WTC11 (cell line): ENCODE results near the gene LCN10. TPM values are rescaled to one million over a fixed set of nuclear protein-coding genes. Genes with fewer than 3 reads are reported as not detected.

Experiments used
- ATAC-seq: fragments of 200-7000 bp; cut with Tn5 transposase; 2 replicates; pipeline ENCODE4 v1.10.0; 2021; ENCODE audit warnings: mild to moderate bottlenecking, moderate library complexity
- CTCF ChIA-PET: fragments of 300-600 bp; sonication (Branson Sonifier 250); formaldehyde crosslinking; loops from one replicate; lab custom pipeline; 2021; ENCODE audit warnings: antibody characterized with exemption; lab: Charles Lee
- POLR2A ChIA-PET: fragments of 350-600 bp; sonication (Branson Sonifier 250); formaldehyde crosslinking; loops from one replicate; lab custom pipeline; 2021; ENCODE audit warnings: antibody characterized with exemption; lab: Charles Lee
- DNase-seq: peaks from one replicate; pipeline ENCODE4 v3.0.0; 2021; ENCODE audit warnings: low spot score
- H3K27ac Mint-ChIP-seq: 2 replicates; pipeline ENCODE4 v1.8.0; 2021; ENCODE audit warnings: mixed read lengths
- H3K27me3 Mint-ChIP-seq: 2 replicates; pipeline ENCODE4 v1.8.0; 2021; ENCODE audit warnings: low read depth, mild to moderate bottlenecking, moderate library complexity, mixed read lengths
- H3K36me3 Mint-ChIP-seq: 2 replicates; pipeline ENCODE4 v1.8.0; 2021; ENCODE audit warnings: mixed read lengths
- H3K4me1 Mint-ChIP-seq: 2 replicates; pipeline ENCODE4 v1.8.0; 2022; ENCODE audit warnings: mixed read lengths
- H3K4me3 Mint-ChIP-seq: 2 replicates; pipeline ENCODE4 v1.8.0; 2021; ENCODE audit warnings: mild to moderate bottlenecking, moderate library complexity, mixed read lengths
- H3K9me3 Mint-ChIP-seq: 2 replicates; pipeline ENCODE4 v1.8.0; 2021; ENCODE audit warnings: mixed read lengths
- ARID4B ChIP-seq: sonication (generic); formaldehyde crosslinking; IDR thresholded peaks from 2 replicates; pipeline ENCODE4 v1.8.0; 2023; ENCODE audit warnings: missing genetic modification reagents, mild to moderate bottlenecking, borderline replicate concordance
- CDX4 ChIP-seq: fragments of 250-450 bp; sonication (Bioruptor Pico); IDR thresholded peaks from 2 replicates; pipeline ENCODE4 v1.9.0; 2021; ENCODE audit warnings: moderate library complexity, mild to moderate bottlenecking, inconsistent platforms, borderline replicate concordance
- FOXP4 ChIP-seq: sonication (generic); formaldehyde crosslinking; IDR thresholded peaks from 2 replicates; pipeline ENCODE4 v1.8.0; 2022; ENCODE audit warnings: mild to moderate bottlenecking, missing genetic modification reagents
- MXD4 ChIP-seq: fragments of 250-450 bp; sonication (Bioruptor Pico); IDR thresholded peaks from 2 replicates; pipeline ENCODE4 v1.8.0; 2021; ENCODE audit warnings: mild to moderate bottlenecking, moderate library complexity, borderline replicate concordance
- NFE2L1 ChIP-seq: sonication (generic); formaldehyde crosslinking; IDR thresholded peaks from 2 replicates; pipeline ENCODE4 v1.8.1; 2023; ENCODE audit warnings: missing genetic modification reagents
- SOX15 ChIP-seq: fragments of 250-450 bp; sonication (Bioruptor Pico); IDR thresholded peaks from 2 replicates; pipeline ENCODE4 v1.9.0; 2021; ENCODE audit warnings: mild to moderate bottlenecking
- ZNF121 ChIP-seq: sonication (generic); formaldehyde crosslinking; IDR thresholded peaks from 2 replicates; pipeline ENCODE4 v1.8.0; 2023; ENCODE audit warnings: missing genetic modification reagents
- ZNF138 ChIP-seq: sonication (generic); formaldehyde crosslinking; conservative IDR thresholded peaks from 2 replicates; pipeline ENCODE4 v1.8.1; 2022; ENCODE audit warnings: mild to moderate bottlenecking, moderate library complexity, missing genetic modification reagents
- ZNF219 ChIP-seq: sonication (generic); formaldehyde crosslinking; IDR thresholded peaks from 2 replicates; pipeline ENCODE4 v1.8.0; 2023; ENCODE audit warnings: missing genetic modification reagents, mild to moderate bottlenecking, borderline replicate concordance
- ZNF396 ChIP-seq: fragments of 250-450 bp; sonication (Bioruptor Pico); IDR thresholded peaks from 2 replicates; pipeline ENCODE4 v1.8.0; 2021; ENCODE audit warnings: mild to moderate bottlenecking, moderate library complexity, borderline replicate concordance
- ZNF671 ChIP-seq: fragments of 250-450 bp; sonication (Bioruptor Pico); IDR thresholded peaks from 2 replicates; pipeline ENCODE4 v1.8.0; 2021; ENCODE audit warnings: mild to moderate bottlenecking
- ZSCAN18 ChIP-seq: fragments of 250-450 bp; sonication (Bioruptor Pico); IDR thresholded peaks from 2 replicates; pipeline ENCODE4 v2.1.2; 2022; ENCODE audit warnings: mild to moderate bottlenecking, moderate library complexity
- total RNA-seq: library from RNA; stranded (reverse); gene quantifications from 3 replicates; pipeline ENCODE4 v1.2.3, GENCODE V29; 2021
- TF ChIP-seq, protein P1 (sequence below): fragments of 250-450 bp; sonication (Bioruptor Pico); IDR thresholded peaks from 2 replicates; pipeline ENCODE4 v1.9.0; 2021; ENCODE audit warnings: mild to moderate bottlenecking, borderline replicate concordance

The LCN10 gene
- total RNA-seq, 1 experiment from 2014 or later: 2.4 TPM

GRCh38 chr9:136765041-136765440, 22.3 kb upstream of the LCN10 start (continued):
- TF ChIP-seq CDX4 (CRISPR knock-in tag) (no peak), NFE2L1 (CRISPR knock-in tag) (no peak), ZNF671 (CRISPR knock-in tag) (no peak), ZNF396 (CRISPR knock-in tag) (no peak), SOX15 (CRISPR knock-in tag) (no peak), ZNF121 (CRISPR knock-in tag) (no peak), FOXP4 (CRISPR knock-in tag) (no peak), ZNF219 (CRISPR knock-in tag) (no peak)
- TF ChIP-seq, all 79 proteins: peak for 0

DNA sequence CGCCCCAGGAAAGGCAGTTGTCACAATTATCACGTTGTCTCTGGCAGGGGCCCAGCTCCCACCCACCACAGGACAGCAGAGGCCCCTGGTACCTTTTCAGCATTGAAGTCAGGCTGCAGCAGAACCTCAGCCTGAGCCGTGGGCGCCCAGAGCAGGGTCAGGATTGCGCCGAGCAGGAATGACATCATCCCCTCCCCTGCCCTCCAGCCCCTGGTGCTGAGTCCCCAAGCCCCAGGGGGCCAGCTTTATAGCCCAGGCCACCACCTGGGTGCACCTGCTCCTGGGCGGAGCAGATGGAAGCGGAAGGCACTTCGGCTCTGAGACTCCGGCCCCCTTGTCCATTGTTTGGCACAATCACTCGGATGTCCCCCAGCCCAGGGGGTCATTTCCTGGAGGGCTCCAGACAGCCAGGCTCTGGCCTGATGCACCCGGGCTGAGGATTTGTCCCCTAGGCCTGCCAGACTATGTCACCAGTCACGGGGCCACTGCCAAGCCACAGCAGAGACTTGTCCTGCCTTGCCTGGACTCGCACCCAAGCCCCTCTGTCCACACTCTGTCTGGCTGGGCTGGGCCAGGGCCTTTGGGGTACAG, 21.7 kb upstream of the LCN10 start, which contains the start of gene LCN15:
Gene LCN15 (minus strand): TSS at position 218 of the 591 bp plus-strand sequence. CDS start 30 bp downstream, at position 188.
- CTCF ChIA-PET: interaction anchor here (0.5 to 3.7 kb wide), 2 partner anchors 36 to 459 kb away, joined by 5 to 23 read pairs; no protein-coding TSS in a partner anchor
- POLR2A ChIA-PET: interaction anchor here (0.6 kb wide), 1 partner anchor 653 kb away, joined by 4 read pairs; no protein-coding TSS in a partner anchor
- H3K9me3 Mint-ChIP-seq: peaks cover 7% of the 10 kb centered on the region
- DNase-seq (peak; percentile 14), ATAC-seq (no peak)
- peak within 1 kb of the TSS; percentile 67 for H3K4me3 Mint-ChIP-seq
- H3K27ac Mint-ChIP-seq: peak within 1 kb of the TSS; percentile 80; the same call in 1 of the 2 replicates
- no peaks in the 10 kb centered on the region; the same call in 1 of the 2 replicates for H3K36me3 Mint-ChIP-seq
- no peak for TF ChIP-seq ZSCAN18 (CRISPR knock-in tag)
- TF ChIP-seq, protein P1, sequence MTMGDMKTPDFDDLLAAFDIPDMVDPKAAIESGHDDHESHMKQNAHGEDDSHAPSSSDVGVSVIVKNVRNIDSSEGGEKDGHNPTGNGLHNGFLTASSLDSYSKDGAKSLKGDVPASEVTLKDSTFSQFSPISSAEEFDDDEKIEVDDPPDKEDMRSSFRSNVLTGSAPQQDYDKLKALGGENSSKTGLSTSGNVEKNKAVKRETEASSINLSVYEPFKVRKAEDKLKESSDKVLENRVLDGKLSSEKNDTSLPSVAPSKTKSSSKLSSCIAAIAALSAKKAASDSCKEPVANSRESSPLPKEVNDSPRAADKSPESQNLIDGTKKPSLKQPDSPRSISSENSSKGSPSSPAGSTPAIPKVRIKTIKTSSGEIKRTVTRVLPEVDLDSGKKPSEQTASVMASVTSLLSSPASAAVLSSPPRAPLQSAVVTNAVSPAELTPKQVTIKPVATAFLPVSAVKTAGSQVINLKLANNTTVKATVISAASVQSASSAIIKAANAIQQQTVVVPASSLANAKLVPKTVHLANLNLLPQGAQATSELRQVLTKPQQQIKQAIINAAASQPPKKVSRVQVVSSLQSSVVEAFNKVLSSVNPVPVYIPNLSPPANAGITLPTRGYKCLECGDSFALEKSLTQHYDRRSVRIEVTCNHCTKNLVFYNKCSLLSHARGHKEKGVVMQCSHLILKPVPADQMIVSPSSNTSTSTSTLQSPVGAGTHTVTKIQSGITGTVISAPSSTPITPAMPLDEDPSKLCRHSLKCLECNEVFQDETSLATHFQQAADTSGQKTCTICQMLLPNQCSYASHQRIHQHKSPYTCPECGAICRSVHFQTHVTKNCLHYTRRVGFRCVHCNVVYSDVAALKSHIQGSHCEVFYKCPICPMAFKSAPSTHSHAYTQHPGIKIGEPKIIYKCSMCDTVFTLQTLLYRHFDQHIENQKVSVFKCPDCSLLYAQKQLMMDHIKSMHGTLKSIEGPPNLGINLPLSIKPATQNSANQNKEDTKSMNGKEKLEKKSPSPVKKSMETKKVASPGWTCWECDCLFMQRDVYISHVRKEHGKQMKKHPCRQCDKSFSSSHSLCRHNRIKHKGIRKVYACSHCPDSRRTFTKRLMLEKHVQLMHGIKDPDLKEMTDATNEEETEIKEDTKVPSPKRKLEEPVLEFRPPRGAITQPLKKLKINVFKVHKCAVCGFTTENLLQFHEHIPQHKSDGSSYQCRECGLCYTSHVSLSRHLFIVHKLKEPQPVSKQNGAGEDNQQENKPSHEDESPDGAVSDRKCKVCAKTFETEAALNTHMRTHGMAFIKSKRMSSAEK (CRISPR knock-in tag): no peak
- TF ChIP-seq ARID4B (CRISPR knock-in tag): no peak
- no peak for TF ChIP-seq ZNF138 (CRISPR knock-in tag)
- TF ChIP-seq MXD4: no peak
- peaks cover 14% of the 10 kb centered on the region for H3K27me3 Mint-ChIP-seq
- H3K4me1 Mint-ChIP-seq: peaks cover 11% of the 10 kb centered on the region
